CD4-positive, alpha-beta T cell (primary cell): ENCODE data around the gene THPO. TPM values are rescaled to one million over a fixed set of nuclear protein-coding genes. Genes with fewer than 3 reads are reported as not detected.

Source experiments
- ATAC-seq: fragments of 200-7000 bp; cut with Tn5 transposase; one replicate; pipeline ENCODE4 v1.10.0; 2022; ENCODE audit warnings: mild to moderate bottlenecking; ENCODE audit not compliant: poor library complexity
- CTCF ChIA-PET: fragments of 350-600 bp; sonication (Branson Sonifier 250); formaldehyde crosslinking; loops from one replicate; lab custom pipeline; 2021; ENCODE audit warnings: antibody characterized with exemption, inconsistent platforms; lab: Charles Lee
- POLR2A ChIA-PET: fragments of 350-600 bp; sonication (Branson Sonifier 250); formaldehyde crosslinking; loops from one replicate; lab custom pipeline; 2021; ENCODE audit warnings: antibody characterized with exemption, inconsistent platforms; lab: Charles Lee
- DNase-seq, 14 experiments: peaks; one replicate each; pipeline ENCODE4 v3.0.0-alpha.2; 2013 to 2020; ENCODE audit warnings: mixed read lengths in 2 of 14
- H3K27ac ChIP-seq, 2 donors: one replicate each; pipeline versions ENCODE4 v1.5.1 to v1.7.0; 2013; ENCODE audit warnings: low read length in 2 of 2, low read depth in 1 of 2, mild to moderate bottlenecking in 1 of 2
- H3K27me3 ChIP-seq, 2 experiments: 1 replicate in 1 of 2; 2 replicates in 1 of 2; pipeline versions ENCODE4 v1.6.1 to v1.7.0; 2013; ENCODE audit warnings: low read length in 2 of 2, control low read depth in 1 of 2, mild to moderate bottlenecking in 1 of 2, moderate library complexity in 1 of 2; ENCODE audit not compliant: insufficient read depth in 2 of 2, control insufficient read depth in 1 of 2
- H3K36me3 ChIP-seq: one replicate; pipeline ENCODE4 v1.6.1; 2013; ENCODE audit warnings: low read length, control low read depth; ENCODE audit not compliant: insufficient read depth
- H3K4me1 ChIP-seq: one replicate; pipeline ENCODE4 v1.6.1; 2013; ENCODE audit warnings: low read length, control low read depth; ENCODE audit not compliant: insufficient read depth
- H3K4me3 ChIP-seq: one replicate; pipeline ENCODE4 v1.5.1; 2013; ENCODE audit warnings: mild to moderate bottlenecking, low read length, moderate library complexity
- H3K9me3 ChIP-seq, 2 experiments: 1 replicate in 1 of 2; 2 replicates in 1 of 2; pipeline versions ENCODE4 v1.6.1 to v1.7.0; 2013; ENCODE audit warnings: low read length in 2 of 2, mild to moderate bottlenecking in 2 of 2, control low read depth in 1 of 2, moderate library complexity in 1 of 2; ENCODE audit not compliant: control insufficient read depth in 1 of 2, insufficient read depth in 1 of 2
- H3K27ac Mint-ChIP-seq: one replicate; pipeline ENCODE4 v1.8.0; 2020; ENCODE audit warnings: mixed read lengths
- H3K27me3 Mint-ChIP-seq: one replicate; pipeline ENCODE4 v1.8.0; 2021; ENCODE audit warnings: mixed read lengths
- H3K36me3 Mint-ChIP-seq: one replicate; pipeline ENCODE4 v1.8.0; 2021; ENCODE audit warnings: low read depth, mixed read lengths
- H3K4me1 Mint-ChIP-seq: one replicate; pipeline ENCODE4 v1.8.0; 2021; ENCODE audit warnings: low read depth, mixed read lengths
- H3K4me3 Mint-ChIP-seq: one replicate; pipeline ENCODE4 v1.8.0; 2020; ENCODE audit warnings: mild to moderate bottlenecking, mixed read lengths
- H3K9me3 Mint-ChIP-seq: one replicate; pipeline ENCODE4 v1.8.0; 2020; ENCODE audit warnings: mixed read lengths
- CTCF ChIP-seq: fragments of 200-600 bp; IDR thresholded peaks from one replicate; pipeline ENCODE4 v1.8.0; 2022; ENCODE audit warnings: antibody characterized with exemption, mild to moderate bottlenecking
- intact Hi-C, 2 experiments: fragments of 100-400 bp; cut with DNase I in 1 of 2; cut with micrococcal nuclease in 1 of 2; formaldehyde crosslinking; loops; one replicate each; pipeline versions ENCODE4 v1.15.1 to v1.9.0; 2023 to 2025; cut with DNase I, micrococcal nuclease
- total RNA-seq, 174 experiments: library from RNA in 2 of 174; stranded (reverse) in 2 of 174; gene quantifications; one replicate each; pipeline ENCODE4 v1.2.3 and lab custom pipeline; 2021 to 2026

THPO gene
- total RNA-seq, 2 experiments from 2014 or later: not detected

GRCh38 chr3:184391266-184391665 lies 13.3 kb upstream of the THPO start:
- intact Hi-C loops: no loop called here
- Mint-ChIP-seq H3K36me3 (no peaks in the 10 kb centered on the region), H3K4me3 (no peak overlapping the region), H3K27me3 (peaks cover 44% of the 10 kb centered on the region), H3K27ac (no peak overlapping the region), H3K4me1 (no peaks in the 10 kb centered on the region), H3K9me3 (no peaks in the 10 kb centered on the region)
- Histone ChIP-seq H3K27me3 (peaks cover 0 to under 1% of the 10 kb centered on the region in 2 experiments), H3K27ac (no peak overlapping the region), H3K36me3 (no peaks in the 10 kb centered on the region), H3K9me3 (no peaks in the 10 kb centered on the region), H3K4me3 (no peak overlapping the region), H3K4me1 (no peaks in the 10 kb centered on the region)
- ATAC-seq (no peak), DNase-seq (no peak)
- POLR2A ChIA-PET: no interaction called here
- CTCF ChIA-PET: no interaction called here
- TF ChIP-seq CTCF: no peak

GRCh38 chr3:184389935-184390528 lies 12.0 kb upstream of the THPO start:
- no peaks in the 10 kb centered on the region for H3K4me1 Mint-ChIP-seq
- no peaks in the 10 kb centered on the region for H3K36me3 ChIP-seq
- CTCF ChIA-PET: no interaction called here
- no peak overlapping the region for H3K4me3 Mint-ChIP-seq
- H3K9me3 ChIP-seq: no peaks in the 10 kb centered on the region
- peaks cover 5 to 6% of the 10 kb centered on the region in 2 experiments for H3K27me3 ChIP-seq
- no peak overlapping the region for H3K27ac Mint-ChIP-seq
- ATAC-seq: no peak
- peaks cover 51% of the 10 kb centered on the region for H3K27me3 Mint-ChIP-seq
- no peaks in the 10 kb centered on the region for H3K4me1 ChIP-seq
- intact Hi-C loops: no loop called here
- no peak for DNase-seq
- POLR2A ChIA-PET: no interaction called here
- H3K9me3 Mint-ChIP-seq: no peaks in the 10 kb centered on the region
- H3K36me3 Mint-ChIP-seq: no peaks in the 10 kb centered on the region
- no peak overlapping the region for H3K27ac ChIP-seq
- H3K4me3 ChIP-seq: no peak overlapping the region
- TF ChIP-seq CTCF: no peak

- no peaks in the 10 kb centered on the region for H3K9me3 ChIP-seq
- H3K4me3 ChIP-seq: no peak overlapping the region
- Mint-ChIP-seq H3K36me3 (no peaks in the 10 kb centered on the region), H3K4me1 (no peaks in the 10 kb centered on the region), H3K27me3 (peaks cover 57% of the 10 kb centered on the region), H3K9me3 (no peaks in the 10 kb centered on the region), H3K4me3 (no peak overlapping the region), H3K27ac (no peak overlapping the region)
- H3K27ac ChIP-seq: no peak overlapping the region
- ATAC-seq (no peak), DNase-seq (no peak)
- no peak for TF ChIP-seq CTCF
- no peaks in the 10 kb centered on the region for H3K4me1 ChIP-seq
- intact Hi-C loops: no loop called here
- POLR2A ChIA-PET: no interaction called here
- H3K36me3 ChIP-seq: no peaks in the 10 kb centered on the region
- CTCF ChIA-PET: no interaction called here
- peaks cover 6 to 7% of the 10 kb centered on the region in 2 experiments for H3K27me3 ChIP-seq
Observed at GRCh38 chr3:184389384-184389783, 11.4 kb upstream of the THPO start.
